Activated T-helper 1 cell treated with Interleukin-2 at 50 U/mL for 16 hours (primary cell): ENCODE measurements around the gene ABCC9.
"Not testable (repeated sequence)": the region's sequence is repeated elsewhere in the genome, so short reads cannot be mapped to it uniquely, and the experiment has no call there.

Experiments
- DNase-seq: peaks from one replicate; pipeline ENCODE4 v3.0.0-alpha.2; 2020; ENCODE audit warnings: low read depth

The ABCC9 gene

GRCh38 chr12:21933656-21934055 is 7.6 kb downstream of the ABCC9 start:
- DNase-seq: no peak

- DNase-seq: not testable (repeated sequence)
Observed at GRCh38 chr12:21929972-21930371, 11.3 kb downstream of the ABCC9 start.

GRCh38 chr12:21925296-21925913 is 15.8 kb downstream of the ABCC9 start:
- no peak for DNase-seq

- DNase-seq: no peak
Observed at GRCh38 chr12:21921436-21921835, 19.8 kb downstream of the ABCC9 start.

- no peak for DNase-seq
Observed at GRCh38 chr12:21918456-21918855, 22.8 kb downstream of the ABCC9 start.

- DNase-seq: no peak
Observed at GRCh38 chr12:21913823-21914222, 27.4 kb downstream of the ABCC9 start.

GRCh38 chr12:21912318-21912717 is 28.9 kb downstream of the ABCC9 start:
- DNase-seq: no peak

GRCh38 chr12:21911832-21912231 is 29.4 kb downstream of the ABCC9 start:
- no peak for DNase-seq

GRCh38 chr12:21910657-21911056 is 30.6 kb downstream of the ABCC9 start:
- DNase-seq: no peak

- no peak for DNase-seq
Observed at GRCh38 chr12:21907948-21908837, 33.0 kb downstream of the ABCC9 start.

GRCh38 chr12:21906919-21907493 is 34.2 kb downstream of the ABCC9 start:
- DNase-seq: no peak

- DNase-seq: not testable (repeated sequence)
Observed at GRCh38 chr12:21899532-21899931, 41.7 kb downstream of the ABCC9 start.

GRCh38 chr12:21895651-21896050 is 45.6 kb downstream of the ABCC9 start:
- DNase-seq: no peak

- no peak for DNase-seq
Observed at GRCh38 chr12:21894792-21895595, 46.2 kb downstream of the ABCC9 start.

- no peak for DNase-seq
Observed at GRCh38 chr12:21893924-21894323, 47.3 kb downstream of the ABCC9 start.

GRCh38 chr12:21892341-21892740 is 48.9 kb downstream of the ABCC9 start:
- DNase-seq: no peak

GRCh38 chr12:21891751-21892217 is 49.4 kb downstream of the ABCC9 start:
- DNase-seq: no peak

- no peak for DNase-seq
Observed at GRCh38 chr12:21888276-21888863, 52.9 kb downstream of the ABCC9 start.

GRCh38 chr12:21884936-21885335 is 56.3 kb downstream of the ABCC9 start:
- DNase-seq: no peak

- no peak for DNase-seq
Observed at GRCh38 chr12:21882635-21883034, 58.6 kb downstream of the ABCC9 start.

- DNase-seq: no peak
Observed at GRCh38 chr12:21881965-21882364, 59.3 kb downstream of the ABCC9 start.

- DNase-seq: no peak
Observed at GRCh38 chr12:21879312-21879711, 61.9 kb downstream of the ABCC9 start.
